Measurements from ENCODE around the gene WASF2. TPM values are rescaled to one million over a fixed set of nuclear protein-coding genes. Genes with fewer than 3 reads are reported as not detected.
A peak's percentile ranks its signal among the peaks of the same experiment; 100 is the strongest.

WASF2 gene
- total RNA-seq, 5 donors from 2014 or later (not counting 1 experiment from before 2014, with no cell fraction given): 145 to 161 (median 156) TPM

DNA sequence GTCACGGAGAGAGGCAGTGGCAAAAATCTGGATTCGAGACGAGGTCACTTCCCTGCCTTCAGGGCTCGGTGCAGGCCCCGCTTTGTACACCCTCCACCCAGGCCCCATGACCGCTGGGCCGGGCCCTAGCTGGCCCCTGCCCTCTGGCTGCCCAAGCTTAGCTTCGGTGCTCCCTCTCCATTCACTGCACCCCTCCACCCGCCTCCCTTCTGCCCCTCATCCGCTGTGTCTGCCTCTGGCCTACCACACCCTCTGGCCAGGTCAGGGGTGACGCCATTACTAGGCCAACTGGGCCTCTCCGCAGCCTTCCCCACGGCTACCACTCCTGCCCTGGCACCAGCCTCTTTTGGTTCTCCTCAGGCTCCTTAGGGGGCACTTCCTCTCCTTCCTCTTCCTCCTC lies 106.3 kb downstream of the WASF2 start:
- Mint-ChIP-seq H3K27me3 (no peaks in the 10 kb centered on the region), H3K4me1 (peaks cover 0 to 8% (median 3%) of the 10 kb centered on the region in 3 donors), H3K27ac (no peak overlapping the region), H3K9me3 (no peaks in the 10 kb centered on the region), H3K4me3 (no peak overlapping the region), H3K36me3 (no peaks in the 10 kb centered on the region)
- Histone ChIP-seq H3K4me3 (ENCODE audit: control insufficient read depth in 1 of 2, extremely low read depth in 1 of 2, low read length in 1 of 2) (no peak overlapping the region), H3K36me3 (ENCODE audit: control insufficient read depth in 2 of 2, extremely low read depth in 1 of 2, insufficient read depth in 1 of 2, low read length in 1 of 2) (no peaks in the 10 kb centered on the region), H3K4me1 (ENCODE audit: control insufficient read depth in 1 of 2, extremely low read depth in 1 of 2, insufficient read depth in 2 of 2, low read length in 2 of 2) (peaks cover 0 to 2% of the 10 kb centered on the region in 2 experiments), H3K27me3 (replicated peaks in 1 of 2; ENCODE audit: control insufficient read depth in 2 of 2, extremely low read depth in 1 of 2, insufficient read depth in 2 of 2, low read length in 1 of 2) (peaks cover 0 to 16% of the 10 kb centered on the region in 2 experiments), H3K27ac (ENCODE audit: low read length) (no peak overlapping the region), H3K9me3 (no peaks in the 10 kb centered on the region)
- no peak for ATAC-seq (replicated peaks in 1 of 4)
- ChIA-PET CTCF (interaction anchor here (0.7 to 1.0 kb wide), 2 partner anchors 26 to 87 kb away, joined by 3 read pairs; no protein-coding TSS in a partner anchor), POLR2A (interaction anchor here in 1 of 2 donors (0.6 kb wide), 1 partner anchor 150 kb away, joined by 3 read pairs; no protein-coding TSS in a partner anchor)
- WGBS (ENCODE audit: insufficient coverage): 91% methylated on average over 13 of the region's 13 CpGs
- no peak for DNase-seq

DNA sequence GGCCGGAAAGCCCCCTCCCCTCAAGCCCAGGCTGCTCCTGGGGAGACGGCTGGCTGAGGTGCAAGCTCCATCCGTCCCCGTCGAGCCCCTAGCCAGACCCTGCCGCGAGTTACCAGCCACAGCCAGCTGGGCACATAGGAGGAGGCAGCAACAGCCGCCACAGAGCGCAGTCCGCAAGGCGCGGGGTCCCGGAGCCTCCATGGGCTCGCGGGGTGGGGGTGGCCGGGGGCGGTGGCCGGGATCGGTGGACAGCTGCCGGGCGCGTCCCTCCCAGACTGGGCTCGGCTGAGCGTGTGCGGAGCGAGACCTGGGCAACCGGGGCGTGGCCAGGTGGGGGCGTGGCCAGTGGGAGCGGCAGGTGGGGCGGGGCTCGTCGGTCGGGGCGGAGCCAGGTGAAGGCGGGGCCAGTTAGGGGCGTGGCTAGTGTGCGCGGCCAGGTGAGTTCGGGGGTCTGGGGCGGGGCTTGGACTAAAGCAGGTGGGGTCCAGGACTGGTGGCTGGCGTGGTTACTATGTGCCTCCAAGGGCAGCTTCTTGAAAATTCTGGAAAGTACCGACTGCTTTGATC lies 106.8 kb downstream of the WASF2 start, which contains the start of gene CD164L2:
TSS of gene CD164L2 (minus strand) at position 295 of the 567 bp plus-strand sequence. CDS start at position 201, 94 bp downstream.
- Mint-ChIP-seq H3K9me3 (no peaks in the 10 kb centered on the region), H3K27me3 (no peaks in the 10 kb centered on the region), H3K4me1 (peaks cover 0 to 7% (median 0%) of the 10 kb centered on the region in 3 donors), H3K27ac (no peak within 1 kb of the TSS), H3K36me3 (no peaks in the 10 kb centered on the region), H3K4me3 (no peak within 1 kb of the TSS)
- peaks cover 0 to 2% of the 10 kb centered on the region in 2 experiments for H3K4me1 ChIP-seq (ENCODE audit: control insufficient read depth in 1 of 2, extremely low read depth in 1 of 2, insufficient read depth in 2 of 2, low read length in 2 of 2)
- no peak within 1 kb of the TSS for H3K27ac ChIP-seq (ENCODE audit: low read length)
- no peak within 1 kb of the TSS for H3K4me3 ChIP-seq (ENCODE audit: control insufficient read depth in 1 of 2, extremely low read depth in 1 of 2, low read length in 1 of 2)
- H3K9me3 ChIP-seq: no peaks in the 10 kb centered on the region
- peaks cover 0 to 16% of the 10 kb centered on the region in 2 experiments for H3K27me3 ChIP-seq (replicated peaks in 1 of 2; ENCODE audit: control insufficient read depth in 2 of 2, extremely low read depth in 1 of 2, insufficient read depth in 2 of 2, low read length in 1 of 2)
- peak; percentile 46 to 88 (median 55) for ATAC-seq (replicated peaks in 1 of 4)
- 31% methylated on average over 43 of the region's 43 CpGs for WGBS (ENCODE audit: insufficient coverage)
- ChIA-PET POLR2A (no interaction called here), CTCF (interaction anchor here (0.7 to 1.4 kb wide), 2 partner anchors 76 to 81 kb away, joined by 4 read pairs; no protein-coding TSS in a partner anchor)
- H3K36me3 ChIP-seq (ENCODE audit: control insufficient read depth in 2 of 2, extremely low read depth in 1 of 2, insufficient read depth in 1 of 2, low read length in 1 of 2): no peaks in the 10 kb centered on the region
- DNase-seq: peak in 18 of 35 experiments; percentile 24 to 64 (median 49)

DNA sequence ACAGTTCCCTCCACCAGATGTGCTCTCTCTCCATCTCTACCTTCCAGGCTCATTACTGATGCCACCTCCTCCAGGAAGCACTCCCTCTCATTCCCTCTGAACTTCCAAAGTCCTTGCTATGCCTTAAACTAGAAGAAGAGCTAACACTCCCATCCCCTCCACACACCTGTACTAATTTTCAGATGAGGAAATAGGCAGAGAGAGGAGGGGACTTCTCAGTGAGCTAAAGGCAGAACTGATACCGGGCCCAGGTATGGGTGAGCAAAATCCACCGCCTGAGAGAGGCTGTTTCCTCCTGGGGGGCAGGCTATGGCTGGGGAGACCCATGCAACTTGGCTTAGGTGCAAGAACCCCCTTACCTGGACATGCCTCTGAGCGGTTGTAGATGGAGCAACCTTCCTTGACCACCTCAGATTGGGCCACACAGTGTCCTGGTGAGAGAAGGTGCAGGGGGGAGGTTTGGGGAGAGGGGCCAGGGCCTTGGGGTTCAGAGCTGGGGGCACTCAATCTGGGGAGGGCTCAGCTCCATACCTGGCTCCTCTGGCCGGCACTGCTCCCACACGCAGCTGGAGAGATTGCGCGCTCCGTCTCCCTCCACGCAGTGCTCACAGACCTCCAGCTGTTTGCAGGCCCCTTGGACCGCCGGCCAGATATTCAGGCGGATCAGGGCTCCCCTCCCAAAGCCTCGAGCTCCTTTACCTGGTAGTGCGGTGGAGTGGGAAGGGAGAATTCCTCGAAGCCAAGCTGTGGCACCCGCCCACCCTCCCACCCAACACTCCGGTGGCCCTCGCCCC lies 107.8 kb downstream of the WASF2 start:
- H3K9me3 Mint-ChIP-seq: no peaks in the 10 kb centered on the region
- 74% methylated on average over 3 of the region's 18 CpGs for WGBS (ENCODE audit: insufficient coverage)
- H3K4me1 Mint-ChIP-seq: peaks cover 0 to 7% (median 0%) of the 10 kb centered on the region in 3 donors
- H3K27ac ChIP-seq (ENCODE audit: low read length): no peak overlapping the region
- peaks cover 0 to 2% of the 10 kb centered on the region in 2 experiments for H3K4me1 ChIP-seq (ENCODE audit: control insufficient read depth in 1 of 2, extremely low read depth in 1 of 2, insufficient read depth in 2 of 2, low read length in 2 of 2)
- no peaks in the 10 kb centered on the region for H3K36me3 ChIP-seq (ENCODE audit: control insufficient read depth in 2 of 2, extremely low read depth in 1 of 2, insufficient read depth in 1 of 2, low read length in 1 of 2)
- ChIA-PET POLR2A (no interaction called here), CTCF (interaction anchor here (0.7 to 1.4 kb wide), 2 partner anchors 75 to 80 kb away, joined by 4 read pairs; no protein-coding TSS in a partner anchor)
- H3K27ac Mint-ChIP-seq: no peak overlapping the region
- DNase-seq: no peak
- H3K9me3 ChIP-seq: no peaks in the 10 kb centered on the region
- no peak for ATAC-seq (replicated peaks in 1 of 4)
- H3K4me3 Mint-ChIP-seq: no peak overlapping the region
- H3K36me3 Mint-ChIP-seq: no peaks in the 10 kb centered on the region
- no peaks in the 10 kb centered on the region for H3K27me3 Mint-ChIP-seq
- no peak overlapping the region for H3K4me3 ChIP-seq (ENCODE audit: control insufficient read depth in 1 of 2, extremely low read depth in 1 of 2, low read length in 1 of 2)
- H3K27me3 ChIP-seq (replicated peaks in 1 of 2; ENCODE audit: control insufficient read depth in 2 of 2, extremely low read depth in 1 of 2, insufficient read depth in 2 of 2, low read length in 1 of 2): peaks cover 0 to 16% of the 10 kb centered on the region in 2 experiments

DNA sequence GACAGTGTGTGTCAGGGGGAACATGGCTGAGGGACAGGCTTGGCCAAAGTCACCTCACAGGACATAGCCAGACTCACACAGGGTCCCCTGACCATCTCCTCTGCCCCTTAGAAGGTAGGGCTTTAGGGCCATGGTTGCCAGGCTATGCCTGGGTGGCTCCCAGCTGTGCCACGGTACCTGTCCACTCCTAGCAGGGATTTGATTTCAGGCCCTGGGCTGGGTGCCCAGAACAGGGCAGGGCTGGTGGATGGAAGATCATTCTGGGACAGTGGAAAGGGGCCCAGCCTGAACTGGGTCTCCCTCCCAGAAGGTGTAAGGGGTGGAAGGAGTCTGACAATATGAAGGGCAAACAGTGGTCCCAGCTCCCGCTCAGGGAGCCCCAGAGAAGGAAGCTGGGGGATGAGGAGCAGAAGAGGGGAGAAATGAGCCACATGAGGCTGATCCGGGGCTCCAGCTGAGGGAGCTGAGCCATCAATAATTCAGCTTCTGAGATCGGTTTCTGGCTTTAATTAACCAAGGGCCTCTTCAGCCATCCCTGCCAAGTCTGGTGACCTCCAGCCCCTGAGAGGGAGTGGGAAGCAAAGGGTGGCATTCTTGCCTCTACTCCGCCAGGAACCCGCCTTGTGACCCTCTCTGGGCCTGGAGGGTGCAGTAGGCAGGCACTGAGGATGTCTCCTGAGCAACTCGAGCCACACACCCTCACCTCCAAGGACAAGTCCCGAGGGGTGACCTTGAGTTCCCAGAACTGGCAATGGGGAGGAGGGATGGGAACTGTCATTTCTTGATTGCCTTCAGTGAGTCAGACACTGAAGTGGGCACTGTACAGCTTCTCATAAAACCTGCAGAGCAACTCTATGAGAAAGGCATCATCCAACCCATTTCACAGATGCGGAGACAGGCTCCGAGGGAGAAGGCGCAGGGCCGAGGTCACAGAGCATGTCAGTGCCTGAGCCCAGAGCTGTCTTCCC lies 108.9 kb downstream of the WASF2 start:
- WGBS (ENCODE audit: insufficient coverage): 81% methylated on average over 4 of the region's 12 CpGs
- no peaks in the 10 kb centered on the region for H3K9me3 Mint-ChIP-seq
- DNase-seq: no peak
- Histone ChIP-seq H3K27ac (ENCODE audit: low read length) (no peak overlapping the region), H3K9me3 (no peaks in the 10 kb centered on the region), H3K36me3 (ENCODE audit: control insufficient read depth in 2 of 2, extremely low read depth in 1 of 2, insufficient read depth in 1 of 2, low read length in 1 of 2) (no peaks in the 10 kb centered on the region), H3K4me1 (ENCODE audit: control insufficient read depth in 1 of 2, extremely low read depth in 1 of 2, insufficient read depth in 2 of 2, low read length in 2 of 2) (peaks cover 0 to 2% of the 10 kb centered on the region in 2 experiments), H3K27me3 (replicated peaks in 1 of 2; ENCODE audit: control insufficient read depth in 2 of 2, extremely low read depth in 1 of 2, insufficient read depth in 2 of 2, low read length in 1 of 2) (peaks cover 0 to 16% of the 10 kb centered on the region in 2 experiments), H3K4me3 (ENCODE audit: control insufficient read depth in 1 of 2, extremely low read depth in 1 of 2, low read length in 1 of 2) (no peak overlapping the region)
- H3K27me3 Mint-ChIP-seq: no peaks in the 10 kb centered on the region
- ATAC-seq (replicated peaks in 1 of 4): no peak
- no peak overlapping the region for H3K4me3 Mint-ChIP-seq
- ChIA-PET CTCF (interaction anchor here in 1 of 2 donors (0.5 to 0.6 kb wide), 2 partner anchors 8 to 80 kb away, joined by 3 read pairs; no protein-coding TSS in a partner anchor), POLR2A (no interaction called here)
- H3K4me1 Mint-ChIP-seq: peaks cover 0 to 7% (median 0%) of the 10 kb centered on the region in 3 donors
- no peak overlapping the region for H3K27ac Mint-ChIP-seq
- no peaks in the 10 kb centered on the region for H3K36me3 Mint-ChIP-seq

DNA sequence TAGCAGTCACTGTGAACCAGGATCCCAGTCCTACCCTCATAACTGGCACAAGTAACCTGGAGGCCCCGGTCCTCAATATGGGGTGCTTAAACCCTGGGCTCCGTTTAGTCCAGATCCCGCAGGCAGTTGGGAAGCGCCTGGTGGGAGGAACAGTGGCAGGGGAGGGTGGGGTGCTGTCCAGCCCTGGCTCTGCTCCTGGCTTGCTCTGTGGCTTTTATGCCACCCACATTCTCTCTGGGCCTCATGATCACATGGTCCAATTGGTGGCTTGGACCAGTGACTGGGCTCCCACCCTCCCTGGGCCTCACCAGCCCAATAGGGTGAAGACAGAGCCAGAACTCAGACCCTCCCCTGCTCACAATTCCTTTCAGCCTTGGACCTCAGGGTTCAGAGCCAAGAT lies 109.7 kb downstream of the WASF2 start:
- peaks cover 0 to 2% of the 10 kb centered on the region in 2 donors for H3K27me3 Mint-ChIP-seq
- CTCF ChIA-PET: no interaction called here
- DNase-seq: no peak
- Histone ChIP-seq H3K36me3 (ENCODE audit: control insufficient read depth in 2 of 2, extremely low read depth in 1 of 2, insufficient read depth in 1 of 2, low read length in 1 of 2) (no peaks in the 10 kb centered on the region), H3K27me3 (replicated peaks in 1 of 2; ENCODE audit: control insufficient read depth in 2 of 2, extremely low read depth in 1 of 2, insufficient read depth in 2 of 2, low read length in 1 of 2) (peaks cover 0 to 16% of the 10 kb centered on the region in 2 experiments), H3K27ac (ENCODE audit: low read length) (no peak overlapping the region), H3K9me3 (no peaks in the 10 kb centered on the region), H3K4me3 (ENCODE audit: control insufficient read depth in 1 of 2, extremely low read depth in 1 of 2, low read length in 1 of 2) (no peak overlapping the region), H3K4me1 (ENCODE audit: control insufficient read depth in 1 of 2, extremely low read depth in 1 of 2, insufficient read depth in 2 of 2, low read length in 2 of 2) (peaks cover 0 to 2% of the 10 kb centered on the region in 2 experiments)
- H3K27ac Mint-ChIP-seq: no peak overlapping the region
- no peaks in the 10 kb centered on the region for H3K9me3 Mint-ChIP-seq
- POLR2A ChIA-PET: interaction anchor here in 1 of 2 donors (0.6 kb wide), 1 partner anchor 15 kb away, joined by 3 read pairs; no protein-coding TSS in a partner anchor
- peaks cover 0 to 7% (median 0%) of the 10 kb centered on the region in 3 donors for H3K4me1 Mint-ChIP-seq
- no CpG with 5 or more reads among the region's 4 CpGs for WGBS (ENCODE audit: insufficient coverage)
- no peak for ATAC-seq (replicated peaks in 1 of 4)
- no peaks in the 10 kb centered on the region for H3K36me3 Mint-ChIP-seq
- H3K4me3 Mint-ChIP-seq: no peak overlapping the region
